DMS114 treated with DMSO at 0.1 percent for 48 hours (cell line): ENCODE results near the gene TAOK1.
A peak's percentile ranks its signal among the peaks of the same experiment; 100 is the strongest.

Experiments
- DNase-seq: peaks from one replicate; lab custom pipeline; 2025; ENCODE audit not compliant: unreplicated experiment; lab: John Stamatoyannopoulos, UW

The TAOK1 gene

DNA sequence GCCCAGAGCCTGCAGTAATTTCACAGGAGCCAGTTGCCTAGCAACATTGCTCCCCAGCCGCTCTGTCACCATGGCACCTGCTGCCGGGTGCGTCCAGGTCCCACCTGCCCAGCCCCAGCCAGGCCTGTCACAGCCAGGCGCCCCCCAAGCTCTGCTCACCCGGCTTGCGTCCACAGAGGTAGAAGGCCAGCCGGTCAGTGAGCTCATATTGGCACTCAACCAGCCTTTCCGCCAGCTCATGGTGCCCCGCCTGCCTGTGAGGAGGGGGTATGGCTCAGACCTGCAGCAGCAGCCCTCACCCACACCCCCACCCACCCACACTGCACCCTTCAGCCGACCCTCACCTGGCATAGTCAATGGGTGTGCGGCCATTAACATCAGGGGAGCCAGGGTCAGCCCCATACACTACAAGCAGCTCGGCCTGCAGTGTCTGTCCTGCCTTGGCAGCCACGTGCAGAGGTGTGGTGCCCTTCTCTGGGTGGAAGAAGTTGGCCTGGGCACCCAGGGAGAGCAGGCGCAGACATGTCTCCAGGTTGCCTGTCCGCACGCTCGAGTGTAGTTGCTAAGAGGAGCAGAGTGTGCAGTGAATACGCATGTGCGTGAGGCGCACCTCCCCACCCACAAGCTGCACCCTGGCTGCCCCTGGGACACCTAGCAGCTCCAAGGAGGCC is 191.6 kb downstream of the TAOK1 start:
- no peak for DNase-seq

DNA sequence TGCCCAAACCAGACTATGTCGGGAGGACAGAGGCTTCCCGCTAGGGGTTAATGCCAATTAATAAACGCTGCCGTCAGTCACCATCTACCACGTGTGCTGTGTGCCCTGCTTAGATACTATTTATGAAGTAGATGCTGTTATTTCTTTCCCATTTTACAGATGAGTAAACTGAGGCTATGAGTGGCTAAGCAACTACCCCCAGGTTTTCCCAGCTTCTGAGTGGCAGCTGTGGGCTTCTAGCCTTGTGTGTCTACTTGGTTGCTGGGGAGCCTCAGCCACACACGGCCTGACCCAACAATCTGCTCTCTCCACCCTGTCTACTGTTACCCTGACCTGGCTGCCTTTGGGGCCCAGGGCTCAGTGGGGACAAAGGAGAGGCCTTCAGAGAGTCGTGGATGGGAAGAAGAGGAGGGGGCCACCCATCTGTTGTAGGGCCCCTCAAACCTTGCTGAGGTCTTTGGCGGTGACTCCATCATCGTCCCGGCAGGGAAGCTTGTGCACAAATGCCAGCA is 192.1 kb downstream of the TAOK1 start:
- no peak for DNase-seq

GRCh38 chr17:29582772-29583171 is 192.6 kb downstream of the TAOK1 start:
- DNase-seq: no peak

DNA sequence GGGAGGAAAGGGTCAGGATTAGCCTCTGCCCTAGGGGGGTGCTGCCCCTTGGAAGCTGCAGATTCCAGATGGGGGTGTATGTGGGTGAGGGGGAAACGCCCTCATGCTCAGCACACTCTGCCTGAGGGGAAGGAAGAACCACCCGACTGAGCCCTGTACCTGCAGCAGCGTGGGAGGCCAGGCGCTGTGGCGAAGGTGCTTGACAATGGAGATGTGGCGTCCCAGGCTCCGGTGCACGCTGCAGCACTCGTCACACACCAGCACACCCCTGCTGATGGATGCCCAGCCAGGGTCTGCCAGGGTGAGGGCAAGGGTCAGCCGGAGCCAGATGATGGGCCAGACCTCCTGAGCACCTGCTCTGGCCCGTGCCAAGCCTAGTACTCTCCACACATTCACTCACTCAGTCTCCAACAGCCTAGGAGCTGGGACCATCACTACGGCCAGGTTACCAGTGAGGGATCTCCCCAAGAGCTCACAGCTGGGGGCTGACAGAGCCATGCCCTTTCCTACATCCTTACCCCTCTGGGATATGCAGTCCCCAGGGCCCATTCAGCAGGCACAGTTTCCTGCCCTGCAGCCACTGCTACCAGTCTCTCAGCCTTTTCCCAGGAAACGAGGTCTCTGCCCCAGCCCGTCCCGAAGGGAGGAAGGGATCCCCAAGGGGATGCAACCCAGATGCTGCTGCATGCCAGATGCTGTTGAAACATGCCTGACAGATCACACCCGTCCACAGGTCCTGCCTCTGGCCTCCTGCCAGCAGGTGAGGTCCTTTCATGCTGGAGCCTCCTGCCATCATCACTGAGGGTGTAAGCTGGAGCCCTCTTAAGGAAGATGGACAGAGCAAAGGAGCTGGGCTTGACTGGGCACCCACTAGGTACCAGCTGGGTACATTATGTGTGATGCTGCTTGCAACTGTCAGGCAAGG is 193.4 kb downstream of the TAOK1 start:
- DNase-seq: no peak

DNA sequence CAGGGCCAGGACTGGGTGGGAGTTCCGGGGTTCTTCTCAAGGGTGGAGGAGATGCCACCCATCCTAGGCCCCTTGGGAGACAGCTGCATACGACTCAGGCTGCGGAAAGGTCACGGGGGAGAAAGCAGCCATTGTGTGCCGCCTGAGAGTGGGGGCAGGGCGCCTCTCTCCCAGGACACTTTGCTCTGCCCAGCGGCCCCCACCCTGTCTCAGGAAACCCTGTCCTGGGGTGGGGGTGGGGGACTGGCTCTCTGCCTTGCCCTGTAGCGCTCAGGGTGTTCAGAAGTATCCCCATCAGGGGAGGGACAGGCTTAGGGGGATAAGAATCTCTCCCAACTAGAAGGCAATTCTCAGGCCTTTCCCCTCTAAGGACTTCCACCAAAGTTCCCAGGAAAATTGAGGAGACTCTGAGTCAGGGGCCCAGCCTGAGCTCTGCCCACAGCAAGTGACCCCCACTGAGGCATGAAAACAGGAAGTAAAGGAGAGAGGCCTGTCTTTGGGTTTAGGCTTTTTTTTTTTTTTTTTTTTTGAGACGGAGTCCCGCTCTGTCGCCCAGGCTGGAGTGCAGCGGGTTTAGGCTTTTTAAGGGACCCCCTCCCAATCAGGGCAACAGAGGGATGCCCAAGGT is 194.4 kb downstream of the TAOK1 start:
- DNase-seq: no peak

DNA sequence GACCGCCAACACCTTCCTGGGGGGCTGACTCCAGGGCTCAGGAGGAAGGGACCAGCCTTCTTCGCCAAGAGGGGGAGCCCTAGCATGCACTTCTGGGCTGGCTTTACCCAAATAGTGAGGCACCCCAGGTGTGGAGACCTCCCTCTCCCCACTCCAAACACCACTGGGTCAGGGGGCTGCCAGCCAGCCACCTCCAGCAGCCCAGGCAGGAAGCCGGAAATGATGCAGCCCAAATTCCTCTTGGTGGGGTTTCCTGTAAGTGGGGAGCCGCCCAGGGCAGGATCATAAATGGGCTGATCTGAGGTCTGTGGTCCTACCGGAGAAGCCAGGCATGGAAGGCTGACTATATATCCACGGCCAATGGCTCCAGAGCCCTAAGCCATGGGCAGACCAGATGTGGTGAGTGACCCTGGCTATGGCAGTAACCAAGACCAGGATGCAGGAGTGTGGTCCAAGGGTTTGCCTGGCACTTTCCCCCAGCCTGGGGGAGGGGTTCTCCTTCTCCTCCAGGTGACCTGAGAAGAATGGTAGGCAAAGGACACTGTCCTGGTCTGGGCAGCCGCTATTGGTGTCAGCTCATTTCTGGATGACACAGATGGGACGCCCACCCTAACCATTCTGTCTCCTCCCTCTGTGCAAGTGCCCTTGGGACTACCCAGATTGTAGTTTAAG is 195.1 kb downstream of the TAOK1 start:
- no peak for DNase-seq

DNA sequence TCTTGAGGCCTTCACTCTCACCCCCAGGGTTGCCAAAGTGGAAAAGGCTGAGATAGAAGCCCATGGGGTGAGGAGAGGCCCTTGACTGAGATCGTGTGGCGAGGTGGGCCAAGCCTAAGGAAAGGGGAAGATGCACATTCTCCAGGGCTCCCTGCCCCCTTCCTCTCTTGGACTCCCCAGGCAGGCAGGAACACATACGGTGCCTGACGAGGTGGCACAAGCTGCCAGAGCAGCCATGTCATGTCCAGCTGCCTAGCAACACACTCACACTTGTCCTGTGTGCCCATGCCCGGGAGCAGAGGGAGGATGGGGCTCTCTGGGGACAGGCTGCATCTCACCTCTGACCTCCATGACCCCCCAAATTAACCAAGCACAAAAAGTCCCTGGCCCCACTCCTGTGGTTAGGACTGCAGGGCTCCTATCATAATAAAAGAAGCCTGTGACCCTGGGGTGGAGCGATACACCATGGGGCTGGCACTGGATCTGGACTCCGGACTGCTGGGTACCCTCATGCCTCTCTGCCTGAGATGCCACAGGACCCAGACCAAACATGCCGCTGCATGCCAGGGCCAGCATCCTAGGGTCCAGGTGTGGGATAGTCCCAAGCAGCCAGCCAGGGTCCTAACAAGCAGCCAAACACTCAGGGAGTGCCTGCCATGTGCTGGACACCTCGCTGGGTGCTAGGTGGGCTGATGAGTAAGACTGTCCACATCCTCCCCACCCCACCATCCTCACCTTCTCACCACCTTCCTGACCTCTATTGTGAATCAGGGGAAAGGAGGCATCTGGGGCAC is 196.7 kb downstream of the TAOK1 start:
- DNase-seq: no peak

GRCh38 chr17:29587591-29587990 is 197.4 kb downstream of the TAOK1 start:
- DNase-seq: no peak

GRCh38 chr17:29588017-29588561 is 197.9 kb downstream of the TAOK1 start:
- no peak for DNase-seq

DNA sequence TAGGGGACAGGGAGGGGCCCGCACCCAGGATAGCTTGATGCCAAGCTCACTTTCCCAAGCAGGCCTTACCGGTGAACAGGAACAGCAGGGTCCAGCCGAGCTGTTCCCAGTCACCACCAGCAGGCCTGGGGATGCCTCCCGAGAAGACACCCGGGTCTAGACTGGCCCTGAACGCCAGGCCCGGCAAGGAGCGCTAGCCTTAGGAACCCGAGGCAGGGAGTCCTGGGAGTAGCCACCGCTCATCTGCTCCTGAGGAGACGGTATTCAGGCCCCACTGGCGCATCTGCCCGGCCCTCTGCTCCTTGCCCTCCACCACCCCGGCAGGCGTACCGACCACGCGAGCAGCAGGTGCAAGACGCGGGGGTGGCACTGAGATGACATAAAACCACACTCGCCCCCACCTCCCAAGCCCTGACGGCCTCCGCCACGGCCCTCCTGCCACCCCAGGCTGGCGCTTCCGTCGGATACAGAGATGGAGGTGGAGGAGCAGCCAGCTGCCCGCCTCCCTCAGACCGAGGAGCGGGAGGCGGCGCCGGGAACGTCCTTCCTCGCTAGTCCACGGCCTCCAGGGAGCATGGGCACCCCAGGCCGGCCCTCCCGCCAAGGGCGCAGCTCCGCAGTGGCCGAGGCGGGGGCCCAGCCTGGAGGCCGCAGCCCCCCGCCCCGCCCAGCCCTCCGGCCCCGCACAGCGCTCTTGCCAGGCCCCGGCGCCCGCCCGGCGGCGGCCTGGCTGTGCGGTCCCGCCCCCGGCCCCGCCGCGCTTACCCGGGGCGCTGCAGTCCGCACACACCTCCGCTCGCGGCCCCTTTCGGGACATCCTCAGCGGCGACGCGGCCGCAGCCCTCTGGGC is 198.6 kb downstream of the TAOK1 start:
- DNase-seq: no peak

- peak; percentile 57 for DNase-seq
Measured at GRCh38 chr17:29589524-29590410, 199.6 kb downstream of the TAOK1 start, which contains the start of gene GIT1. GIT1 (minus strand) TSS chr17:29589648; CDS start chr17:29589378, 270 bp downstream.

GRCh38 chr17:29590411-29591145 is 200.4 kb downstream of the TAOK1 start:
- peak; percentile 18 for DNase-seq

DNA sequence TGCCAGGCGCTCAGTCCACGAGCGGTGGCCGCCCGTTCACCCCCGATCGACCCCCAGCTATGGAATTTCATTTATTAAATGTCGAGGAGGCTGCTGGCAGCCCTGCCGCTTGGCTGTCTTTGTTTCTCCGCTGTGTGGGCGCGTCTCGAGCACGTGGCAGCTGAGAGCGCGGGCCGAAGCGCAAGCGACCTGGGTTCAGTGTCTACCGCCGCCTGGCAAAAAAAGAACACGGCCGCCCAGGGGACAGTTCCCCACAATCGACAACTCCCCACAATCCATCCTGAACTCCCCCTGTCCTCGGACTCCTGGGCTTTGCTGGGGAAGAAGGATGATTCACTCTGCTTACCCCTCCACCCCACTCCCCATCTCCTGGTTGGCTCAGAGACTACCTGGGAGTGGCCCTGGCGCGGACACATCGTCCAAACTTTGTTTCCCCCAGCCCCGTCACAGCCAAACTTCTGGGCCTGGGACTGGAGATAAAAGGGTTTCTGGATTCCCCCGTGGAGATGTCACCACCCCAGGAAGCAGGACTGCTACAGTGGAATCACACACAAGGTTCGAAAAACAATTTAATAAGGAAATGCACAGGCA is 201.1 kb downstream of the TAOK1 start:
- DNase-seq: peak; percentile 43

DNA sequence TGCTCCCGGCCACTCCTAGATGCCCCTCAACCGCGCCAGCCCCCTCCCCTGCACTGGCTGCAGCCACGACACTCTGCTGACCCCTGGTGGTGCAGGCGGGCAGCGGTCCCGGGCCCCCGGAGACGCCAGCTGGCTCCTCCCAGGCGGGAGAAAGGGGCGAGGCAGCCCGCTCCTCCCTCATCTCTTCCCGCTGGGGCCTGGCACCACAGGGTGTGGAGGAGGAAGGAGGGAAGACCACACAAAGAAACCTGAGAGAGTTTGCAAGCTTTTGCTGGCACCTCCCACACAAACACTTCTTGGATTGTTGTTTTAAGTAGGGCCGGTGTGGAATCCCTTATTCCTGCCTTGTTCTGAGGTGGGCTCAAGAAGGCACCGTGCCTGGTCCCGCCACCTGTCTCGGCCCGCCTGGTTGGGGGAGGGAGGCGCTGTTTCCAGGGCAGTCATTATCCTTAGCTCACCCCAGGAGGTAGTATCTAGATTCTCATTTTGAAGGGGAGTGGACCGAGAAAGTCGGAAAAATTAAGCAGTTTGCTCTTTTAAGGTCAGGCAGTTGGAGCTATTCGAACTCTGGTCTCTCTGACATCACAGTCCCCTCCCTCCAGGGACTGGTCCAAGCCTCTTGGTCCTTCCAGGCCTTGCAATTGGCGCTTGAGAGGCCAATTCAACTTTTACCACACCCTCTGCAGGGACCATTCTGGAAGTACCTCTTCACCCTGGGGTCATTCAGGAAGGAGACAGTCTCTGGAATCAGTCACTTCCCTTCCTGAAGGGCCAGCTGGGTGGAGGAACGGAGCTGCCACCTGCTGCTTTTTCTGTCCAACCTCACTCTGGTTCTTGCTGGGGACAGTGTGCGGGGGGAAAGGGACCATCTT is 201.8 kb downstream of the TAOK1 start:
- peak; percentile 77 for DNase-seq

GRCh38 chr17:29592850-29593551 is 202.8 kb downstream of the TAOK1 start, which contains the start of gene ANKRD13B:
ANKRD13B (plus strand) TSS chr17:29593132; CDS start chr17:29593622, 490 bp downstream.
- DNase-seq: no peak
